ACC112 (cell line): ENCODE measurements around the gene PLAC8.
"Not testable (repeated sequence)": the region's sequence is repeated elsewhere in the genome, so short reads cannot be mapped to it uniquely, and the experiment has no call there.

Experiments
- H2AFZ ChIP-seq: fragments of 200-600 bp; sonication (generic); one replicate; pipeline ENCODE4 v1.6.0; 2017; ENCODE audit warnings: antibody characterized with exemption, low read length; ENCODE audit not compliant: unreplicated experiment
- H3K27ac ChIP-seq: fragments of 200-600 bp; sonication (generic); 2 replicates; pipeline ENCODE4 v1.5.1; 2014; ENCODE audit warnings: low read depth, mild to moderate bottlenecking, antibody characterized with exemption, low read length, moderate library complexity
- H3K27me3 ChIP-seq: fragments of 200-600 bp; sonication (generic); 2 replicates; pipeline ENCODE4 v1.6.1; 2014; ENCODE audit warnings: mild to moderate bottlenecking, antibody characterized with exemption, low read length, moderate library complexity, mixed read lengths; ENCODE audit not compliant: insufficient read depth
- H3K36me3 ChIP-seq: fragments of 200-600 bp; sonication (generic); 2 replicates; pipeline ENCODE4 v1.6.1; 2016; ENCODE audit warnings: mild to moderate bottlenecking, antibody characterized with exemption, low read length, moderate library complexity, mixed read lengths; ENCODE audit not compliant: insufficient read depth
- H3K4me1 ChIP-seq: fragments of 200-600 bp; sonication (generic); one replicate; pipeline ENCODE4 v1.6.1; 2016; ENCODE audit warnings: low read length, mixed read lengths; ENCODE audit not compliant: insufficient read depth, unreplicated experiment, control insufficient read depth
- H3K4me3 ChIP-seq: fragments of 200-600 bp; sonication (generic); 2 replicates; pipeline ENCODE4 v1.5.1; 2014; ENCODE audit warnings: mild to moderate bottlenecking, low read depth, low read length
- H3K79me2 ChIP-seq: fragments of 200-600 bp; sonication (generic); one replicate; pipeline ENCODE4 v1.6.0; 2016; ENCODE audit warnings: low read length; ENCODE audit not compliant: control insufficient read depth, unreplicated experiment, insufficient read depth

PLAC8 gene

DNA sequence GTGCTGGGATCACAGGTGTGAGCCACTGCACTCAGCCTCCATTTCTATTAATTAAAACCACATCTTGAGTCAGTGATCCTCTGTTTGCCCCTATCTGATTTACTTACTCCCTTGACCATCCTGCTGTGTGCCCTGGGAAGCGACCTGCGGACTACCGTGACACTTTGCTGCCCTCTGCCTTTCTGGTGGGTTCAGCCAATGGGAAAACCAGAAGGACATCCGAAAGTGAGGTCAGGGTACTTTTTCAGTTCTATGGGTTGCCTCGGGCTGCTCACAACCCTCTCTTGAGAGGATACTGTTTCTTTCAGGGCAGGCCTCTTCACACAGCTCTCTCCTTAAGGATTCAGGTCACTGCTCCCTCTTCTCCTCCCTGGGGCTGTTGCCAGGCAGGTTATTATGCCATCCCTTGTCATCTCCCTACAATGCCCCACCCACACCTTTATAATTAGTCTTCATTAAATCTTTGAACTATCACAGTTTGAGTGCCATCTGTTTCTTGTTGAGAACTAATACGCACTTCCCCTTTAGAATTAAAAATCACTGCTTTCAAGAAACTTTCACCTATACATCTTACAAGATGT is 21.4 kb downstream of the PLAC8 start:
- no peak overlapping the region for H3K27ac ChIP-seq
- no peaks in the 10 kb centered on the region for H3K36me3 ChIP-seq
- H3K4me1 ChIP-seq: no peaks in the 10 kb centered on the region
- no peaks in the 10 kb centered on the region for H3K79me2 ChIP-seq
- H3K4me3 ChIP-seq: no peak overlapping the region
- no peak overlapping the region for H2AFZ ChIP-seq
- no peaks in the 10 kb centered on the region for H3K27me3 ChIP-seq

DNA sequence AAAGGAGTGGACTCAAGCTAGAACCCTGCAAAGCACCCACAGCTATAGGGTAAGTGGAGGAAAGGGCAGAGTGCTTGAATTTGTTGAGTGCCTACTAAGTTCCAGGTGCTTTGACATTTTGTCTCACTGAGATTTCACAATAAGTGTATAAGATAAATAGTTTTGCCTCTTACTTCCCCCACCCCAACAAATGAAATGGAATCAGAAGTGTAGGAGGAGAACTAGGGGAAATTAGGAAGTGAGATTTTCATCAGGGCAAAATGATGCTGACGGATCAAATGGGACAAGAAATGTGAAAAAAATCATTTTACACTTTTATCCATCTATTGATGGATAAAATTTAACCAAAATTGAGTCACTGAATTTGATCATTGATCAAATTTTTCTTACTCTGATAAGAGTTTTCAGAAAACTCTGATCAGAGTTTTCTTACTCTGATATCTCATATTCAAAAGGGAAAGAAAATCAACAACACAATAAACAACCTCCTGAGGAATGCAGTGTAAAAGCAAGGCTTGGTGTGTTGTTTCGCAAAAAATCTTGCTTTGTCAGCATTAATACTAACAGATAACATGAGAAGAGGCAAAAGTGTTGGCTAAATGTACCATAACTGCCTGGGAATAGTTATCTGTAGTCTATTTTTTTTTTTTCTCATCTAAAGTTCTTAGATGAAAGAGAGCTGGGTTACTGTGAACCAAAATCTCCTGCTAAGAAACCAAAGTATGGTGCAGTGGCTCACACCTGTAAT is 24.9 kb downstream of the PLAC8 start:
- Histone ChIP-seq H3K4me1 (no peaks in the 10 kb centered on the region), H3K27me3 (no peaks in the 10 kb centered on the region), H2AFZ (no peak overlapping the region), H3K79me2 (no peaks in the 10 kb centered on the region), H3K36me3 (no peaks in the 10 kb centered on the region), H3K27ac (no peak overlapping the region), H3K4me3 (no peak overlapping the region)

DNA sequence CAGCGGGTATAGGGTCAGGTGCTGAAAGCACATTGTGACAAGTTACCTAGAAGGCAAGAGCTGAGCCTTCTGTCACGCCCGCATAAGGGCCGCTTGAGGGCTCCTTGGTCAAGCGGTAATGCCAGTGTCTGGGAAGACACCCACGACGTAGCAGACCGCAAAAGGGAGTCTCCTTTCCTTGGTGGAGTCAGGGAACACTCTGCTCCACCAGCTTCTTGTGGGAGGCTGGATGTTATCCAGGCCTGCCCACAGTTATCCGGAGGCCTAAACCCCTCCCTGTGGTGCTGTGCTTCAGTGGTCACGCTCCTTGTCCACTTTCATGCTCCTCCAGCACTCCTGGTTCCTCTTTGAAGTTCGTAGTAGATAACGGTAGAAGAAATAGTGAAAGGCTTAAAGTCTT is 29.6 kb downstream of the PLAC8 start:
- not testable (repeated sequence) for H3K79me2 ChIP-seq, H3K4me1 ChIP-seq, H3K27me3 ChIP-seq, H3K27ac ChIP-seq, H2AFZ ChIP-seq, H3K4me3 ChIP-seq, H3K36me3 ChIP-seq

DNA sequence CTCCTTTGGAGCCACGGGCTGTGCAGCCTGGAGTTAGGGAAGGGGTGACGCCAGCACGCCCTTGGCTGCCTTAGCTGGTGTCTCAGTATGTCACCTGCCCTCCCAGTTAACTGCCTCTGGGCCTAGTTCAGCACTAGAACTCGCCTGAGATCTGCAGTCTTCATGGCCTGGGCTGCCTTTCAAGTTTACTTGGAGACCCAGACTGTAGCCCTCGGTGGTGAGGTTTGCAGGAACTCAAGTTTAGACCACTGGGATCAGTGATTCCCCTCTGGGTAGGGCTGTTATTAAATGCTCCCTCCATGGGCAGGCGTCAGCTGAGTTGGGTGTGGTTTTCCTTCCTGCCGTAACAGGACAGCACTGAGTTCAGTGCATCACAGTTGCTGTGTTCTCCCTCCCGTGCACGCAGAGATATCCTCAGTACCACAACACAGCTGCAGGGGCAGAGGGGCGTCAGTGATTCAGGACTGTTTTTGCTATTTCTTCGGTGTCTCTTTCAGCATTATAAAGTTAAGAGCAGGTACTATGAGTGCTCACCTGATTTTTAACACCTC is 30.5 kb downstream of the PLAC8 start:
- Histone ChIP-seq H2AFZ (no peak overlapping the region), H3K4me3 (no peak overlapping the region)

DNA sequence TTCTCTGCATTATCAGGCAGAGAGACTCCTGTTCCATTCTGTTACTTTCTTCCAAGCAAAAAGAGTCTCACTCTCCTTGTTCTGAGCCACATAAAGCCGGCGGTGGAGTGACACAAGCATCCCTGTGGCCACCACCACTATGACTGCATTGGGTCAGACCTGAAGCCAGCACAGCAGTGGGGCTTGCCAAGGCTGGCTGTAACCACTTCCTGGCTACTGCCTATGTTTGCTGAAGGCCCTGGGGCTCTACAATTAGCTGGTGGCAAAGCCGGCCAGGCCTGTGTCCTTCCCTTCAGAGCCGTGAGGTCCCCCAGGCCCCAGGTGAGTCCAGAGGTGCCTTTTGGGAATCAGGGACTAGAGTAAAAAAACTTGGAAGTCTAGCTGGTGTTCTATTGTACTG is 31.8 kb downstream of the PLAC8 start:
- no peaks in the 10 kb centered on the region for H3K27me3 ChIP-seq
- H3K4me3 ChIP-seq: no peak overlapping the region
- no peak overlapping the region for H3K27ac ChIP-seq
- no peaks in the 10 kb centered on the region for H3K36me3 ChIP-seq
- no peaks in the 10 kb centered on the region for H3K4me1 ChIP-seq
- H3K79me2 ChIP-seq: no peaks in the 10 kb centered on the region
- no peak overlapping the region for H2AFZ ChIP-seq

More for the DNA sequence above, 30.5 kb downstream of the PLAC8 start:
- no peak overlapping the region for H3K27ac ChIP-seq
- H3K36me3 ChIP-seq: no peaks in the 10 kb centered on the region
- no peaks in the 10 kb centered on the region for H3K27me3 ChIP-seq
- H3K79me2 ChIP-seq: no peaks in the 10 kb centered on the region
- no peaks in the 10 kb centered on the region for H3K4me1 ChIP-seq

DNA sequence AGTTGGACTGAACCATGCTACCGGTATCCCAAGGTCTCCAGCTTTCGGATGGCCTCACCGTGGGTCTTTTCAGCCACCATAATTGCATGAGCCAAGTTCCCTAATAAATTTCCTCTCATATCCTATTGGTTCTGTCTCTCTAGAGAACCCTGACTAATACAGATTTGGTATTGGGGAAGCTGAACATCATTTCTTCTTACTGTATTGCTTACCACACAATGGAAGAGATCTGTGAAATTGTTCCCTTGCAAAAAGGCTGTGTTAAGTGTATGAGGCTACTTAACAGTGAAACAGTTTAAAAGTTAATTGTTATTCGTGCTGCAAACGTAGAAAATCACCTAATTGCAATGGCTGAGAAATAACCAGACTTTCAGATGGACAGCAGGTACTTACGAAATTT is 34.0 kb downstream of the PLAC8 start:
- H3K36me3 ChIP-seq: peaks cover 6% of the 10 kb centered on the region
- H3K4me3 ChIP-seq: no peak overlapping the region
- H3K4me1 ChIP-seq: peaks cover 6% of the 10 kb centered on the region
- H3K79me2 ChIP-seq: no peaks in the 10 kb centered on the region
- no peak overlapping the region for H2AFZ ChIP-seq
- no peaks in the 10 kb centered on the region for H3K27me3 ChIP-seq
- H3K27ac ChIP-seq: no peak overlapping the region

DNA sequence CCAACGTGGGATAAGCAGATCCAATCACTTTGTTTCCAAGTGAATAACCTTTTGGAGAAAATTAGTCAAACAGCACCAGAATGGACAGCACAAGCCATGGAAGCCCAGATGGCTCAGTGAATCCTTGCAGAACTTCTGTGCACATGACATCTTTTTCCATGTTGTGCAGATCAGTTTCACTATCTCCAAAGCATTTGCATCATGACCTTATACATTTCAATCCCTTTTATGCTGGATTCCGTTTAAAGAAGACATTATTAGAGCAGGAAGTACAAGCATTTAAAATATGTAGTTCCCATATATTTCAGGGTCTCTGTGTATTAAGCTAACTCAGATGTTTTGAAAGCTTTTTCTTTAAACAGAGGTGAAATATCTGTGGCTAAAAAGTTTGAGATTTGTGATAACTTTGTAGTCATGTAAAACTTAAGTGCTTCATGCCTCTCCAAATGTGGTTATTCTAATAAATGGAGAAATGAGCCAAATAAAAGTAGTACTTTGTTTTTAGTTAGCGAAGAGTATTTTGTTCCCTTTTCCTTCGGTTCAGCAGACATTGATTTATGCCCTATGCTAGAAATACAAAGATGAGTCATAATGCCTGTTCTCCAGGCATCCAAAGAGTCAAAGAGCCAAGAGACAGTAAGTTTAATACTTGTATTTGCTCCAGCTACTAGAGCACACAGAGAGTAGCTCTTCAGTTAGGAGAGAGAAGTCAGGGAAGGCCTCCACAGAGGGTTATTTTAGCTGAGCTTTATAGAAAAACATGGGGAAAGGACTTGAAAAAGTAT is 39.0 kb downstream of the PLAC8 start:
- Histone ChIP-seq H3K27me3 (no peaks in the 10 kb centered on the region), H3K36me3 (peaks cover 6% of the 10 kb centered on the region), H3K4me3 (peak overlapping the region; percentile 6; the same call in 1 of the 2 replicates), H3K27ac (peak overlapping the region; percentile 2), H3K79me2 (no peaks in the 10 kb centered on the region), H2AFZ (no peak overlapping the region), H3K4me1 (peaks cover 20% of the 10 kb centered on the region)

DNA sequence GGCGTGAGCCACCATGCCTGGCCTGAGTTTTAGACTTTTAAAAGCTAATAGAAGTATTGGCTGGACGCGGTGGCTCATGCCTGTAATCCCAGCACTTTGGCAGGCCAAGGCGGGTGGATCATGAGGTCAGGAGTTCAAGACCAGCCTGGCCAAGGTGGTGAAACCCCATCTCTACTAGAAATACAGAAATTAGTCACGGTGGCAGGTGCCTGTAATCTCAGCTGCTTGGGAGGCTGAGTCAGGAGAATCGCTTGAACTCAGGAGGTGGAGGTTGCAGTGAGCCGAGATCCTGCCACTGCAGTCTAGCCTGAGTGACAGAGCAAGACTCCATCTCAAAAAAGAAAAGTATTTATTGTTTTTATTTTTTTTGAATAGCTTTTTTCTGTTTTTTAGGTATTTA is 39.7 kb downstream of the PLAC8 start:
- not testable (repeated sequence) for H3K36me3 ChIP-seq

DNA sequence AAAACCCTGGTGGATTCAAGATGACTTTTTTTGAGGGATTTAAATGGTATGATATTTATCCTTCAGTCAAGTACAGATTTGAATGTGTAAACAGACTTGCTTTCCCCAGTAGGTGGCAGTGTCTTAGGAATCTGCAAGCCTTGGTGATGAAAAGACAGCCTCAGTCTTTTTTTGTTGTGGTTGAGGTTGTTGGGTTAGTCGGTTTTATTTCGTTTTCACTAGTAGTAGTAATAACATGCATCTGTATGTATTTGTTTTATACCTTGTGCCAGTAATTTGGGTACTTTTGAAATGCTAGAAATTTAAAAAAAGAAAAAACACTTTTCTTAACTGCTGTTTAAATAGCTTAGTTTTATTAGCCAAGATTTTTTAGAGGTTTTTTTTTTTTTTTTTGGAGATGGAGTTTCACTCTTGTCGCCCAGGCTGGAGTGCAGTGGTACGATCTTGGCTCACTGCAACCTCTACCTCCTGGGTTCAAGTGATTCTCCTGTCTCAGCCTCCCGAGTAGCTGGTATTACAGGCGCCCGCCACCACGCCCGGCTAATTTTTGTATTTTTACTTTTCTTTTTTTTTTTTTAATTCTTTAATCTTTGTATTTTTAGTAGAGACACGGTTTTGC is 40.3 kb downstream of the PLAC8 start:
- Histone ChIP-seq H2AFZ (no peak overlapping the region), H3K79me2 (no peaks in the 10 kb centered on the region), H3K4me1 (peaks cover 20% of the 10 kb centered on the region), H3K36me3 (peaks cover 6% of the 10 kb centered on the region), H3K27ac (no peak overlapping the region), H3K27me3 (no peaks in the 10 kb centered on the region), H3K4me3 (no peak overlapping the region)

More for the DNA sequence above, 39.7 kb downstream of the PLAC8 start:
- H3K4me1 ChIP-seq: peaks cover 20% of the 10 kb centered on the region
- not testable (repeated sequence) for H2AFZ ChIP-seq, H3K27me3 ChIP-seq, H3K79me2 ChIP-seq, H3K4me3 ChIP-seq, H3K27ac ChIP-seq

DNA sequence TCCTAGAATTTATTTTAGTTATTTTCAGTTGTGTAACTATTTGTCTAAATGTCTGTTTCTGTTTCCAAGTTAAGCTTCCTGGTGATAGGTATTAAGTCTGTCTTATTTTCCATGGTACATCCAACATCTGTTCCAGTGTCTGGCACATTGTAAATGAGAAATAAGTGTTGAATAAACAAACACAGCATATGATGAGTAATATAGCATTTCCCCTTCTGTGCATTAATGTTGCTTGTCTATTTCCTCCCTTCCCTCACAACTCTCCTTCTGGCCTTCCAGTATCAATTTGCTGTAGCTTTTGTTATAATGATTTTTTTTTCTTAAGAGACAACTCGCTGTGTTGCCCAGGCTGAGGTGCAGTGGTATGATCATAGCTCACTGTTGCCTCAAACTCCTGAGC is 43.4 kb downstream of the PLAC8 start:
- no peak overlapping the region for H3K4me3 ChIP-seq
- H3K4me1 ChIP-seq: peaks cover 23% of the 10 kb centered on the region
- no peaks in the 10 kb centered on the region for H3K79me2 ChIP-seq
- H3K27me3 ChIP-seq: no peaks in the 10 kb centered on the region
- H3K27ac ChIP-seq: no peak overlapping the region
- H3K36me3 ChIP-seq: peaks cover 3% of the 10 kb centered on the region; the same call in 1 of the 2 replicates
- H2AFZ ChIP-seq: no peak overlapping the region
